Measurements from ENCODE around the gene LXN. TPM values are rescaled to one million over a fixed set of nuclear protein-coding genes. Genes with fewer than 3 reads are reported as not detected.
"Not testable (repeated sequence)": the region's sequence is repeated elsewhere in the genome, so short reads cannot be mapped to it uniquely, and the experiment has no call there.

LXN gene
- total RNA-seq, 1 donor from 2014 or later, result 16.4 TPM

DNA sequence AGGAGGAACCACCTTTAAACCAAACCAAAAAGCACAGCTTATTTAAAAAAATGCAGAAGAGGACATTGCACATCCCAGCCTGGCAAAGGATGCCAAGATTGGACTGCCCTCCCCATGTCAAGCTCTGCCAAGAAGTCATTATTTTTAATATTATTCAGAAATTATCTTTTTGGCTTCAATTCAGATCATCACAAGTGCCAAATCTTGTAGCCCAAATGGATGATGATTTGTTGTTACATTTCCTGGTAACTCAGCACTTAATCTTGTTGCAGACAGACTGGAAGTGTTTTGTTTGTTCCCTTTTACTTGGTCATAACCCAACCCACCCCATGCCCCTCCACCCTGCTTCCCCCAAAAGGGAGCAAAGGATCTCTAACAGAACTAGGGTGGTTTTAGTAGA lies 28.1 kb upstream of the LXN start:
- DNase-seq (ENCODE audit: low spot score), result no peak
- intact Hi-C loops (cut with micrococcal nuclease), result no loop called here
- no peak overlapping the region for H3K27ac Mint-ChIP-seq
- peaks cover 17% of the 10 kb centered on the region for H3K4me1 Mint-ChIP-seq (ENCODE audit: low read depth)
- H3K36me3 Mint-ChIP-seq (ENCODE audit: low read depth), result peaks cover 13% of the 10 kb centered on the region
- H3K27me3 Mint-ChIP-seq (ENCODE audit: insufficient read depth), result no peaks in the 10 kb centered on the region
- H3K4me3 Mint-ChIP-seq, result no peak overlapping the region
- H3K9me3 Mint-ChIP-seq, result no peaks in the 10 kb centered on the region

DNA sequence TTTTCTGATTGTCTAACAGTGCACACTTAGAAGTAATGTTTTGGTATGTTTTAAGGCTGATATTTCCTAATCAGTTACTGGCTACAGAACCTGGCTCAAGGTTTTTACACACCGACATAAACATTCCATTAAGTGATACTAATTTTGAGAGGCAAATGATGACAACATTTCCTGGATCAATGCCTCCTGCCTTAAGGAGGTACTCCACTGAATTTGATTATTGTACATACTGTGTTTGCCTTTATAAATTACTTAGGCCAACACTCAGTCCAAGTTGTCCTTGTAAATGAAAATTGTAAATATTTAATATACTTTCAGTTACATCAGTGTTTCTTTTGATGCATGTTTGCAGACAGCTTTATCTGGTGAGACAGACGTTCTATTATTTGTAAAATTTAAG lies 24.2 kb upstream of the LXN start:
- Mint-ChIP-seq H3K4me3 (no peak overlapping the region), H3K36me3 (ENCODE audit: low read depth) (peaks cover 24% of the 10 kb centered on the region), H3K27me3 (ENCODE audit: insufficient read depth) (no peaks in the 10 kb centered on the region), H3K27ac (no peak overlapping the region), H3K4me1 (ENCODE audit: low read depth) (no peaks in the 10 kb centered on the region), H3K9me3 (peaks cover 4% of the 10 kb centered on the region)
- intact Hi-C loops (cut with micrococcal nuclease), result no loop called here
- no peak for DNase-seq (ENCODE audit: low spot score)

DNA sequence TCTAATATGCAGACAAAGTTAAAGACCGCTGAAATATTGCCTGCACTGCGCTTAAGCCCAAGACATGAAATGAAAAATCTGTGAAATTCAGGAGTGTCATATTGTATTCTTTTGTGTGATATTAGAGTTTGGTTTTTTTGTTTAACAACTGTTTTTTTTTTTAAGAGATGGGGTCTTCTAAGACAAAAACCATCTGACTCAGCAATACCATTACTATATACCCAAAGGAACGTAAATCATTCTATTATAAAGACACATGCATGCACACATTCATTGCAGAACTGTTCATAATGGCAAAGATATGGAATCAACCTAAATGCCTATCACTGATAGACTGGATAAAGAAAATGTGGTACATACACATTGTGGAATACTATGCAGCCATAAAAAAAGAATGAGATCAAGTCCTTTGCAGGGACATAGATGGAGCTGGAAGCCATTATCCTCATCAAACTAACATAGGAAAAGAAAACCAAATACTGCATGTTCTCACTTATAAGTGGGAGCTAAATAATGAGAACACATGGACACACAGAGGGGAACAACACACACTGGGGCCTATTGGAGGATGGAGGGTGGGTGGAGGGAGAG lies 21.5 kb upstream of the LXN start:
- H3K4me1 Mint-ChIP-seq (ENCODE audit: low read depth); DNase-seq (ENCODE audit: low spot score); intact Hi-C loops (cut with micrococcal nuclease); H3K4me3 Mint-ChIP-seq; H3K27ac Mint-ChIP-seq; H3K27me3 Mint-ChIP-seq (ENCODE audit: insufficient read depth); H3K9me3 Mint-ChIP-seq: not testable (repeated sequence)
- peaks cover 30% of the 10 kb centered on the region for H3K36me3 Mint-ChIP-seq (ENCODE audit: low read depth)

DNA sequence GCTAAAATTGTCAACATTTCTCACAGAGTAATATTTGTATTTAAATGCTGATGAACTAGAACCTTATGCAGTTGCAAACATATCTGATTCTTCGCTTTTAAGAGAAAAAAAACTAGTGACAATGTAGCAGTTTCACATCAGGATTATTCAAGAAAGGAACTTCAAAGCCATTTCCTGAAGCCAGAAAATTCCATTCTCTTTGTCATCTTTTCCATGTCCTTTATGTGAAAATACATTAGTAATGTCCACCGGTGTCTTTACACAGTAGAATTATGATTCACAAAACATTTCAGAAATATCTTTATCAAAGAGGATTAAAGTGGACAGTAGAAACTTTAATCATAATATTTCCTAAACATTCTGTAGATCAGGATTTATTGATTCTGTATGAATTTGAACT lies 12.7 kb upstream of the LXN start:
- no peak overlapping the region for H3K4me3 Mint-ChIP-seq
- H3K27ac Mint-ChIP-seq, result no peak overlapping the region
- H3K36me3 Mint-ChIP-seq (ENCODE audit: low read depth), result peaks cover 9% of the 10 kb centered on the region
- no peaks in the 10 kb centered on the region for H3K9me3 Mint-ChIP-seq
- H3K27me3 Mint-ChIP-seq (ENCODE audit: insufficient read depth), result no peaks in the 10 kb centered on the region
- H3K4me1 Mint-ChIP-seq (ENCODE audit: low read depth), result peaks cover 6% of the 10 kb centered on the region
- intact Hi-C loops (cut with micrococcal nuclease), result no loop called here
- DNase-seq (ENCODE audit: low spot score), result no peak

DNA sequence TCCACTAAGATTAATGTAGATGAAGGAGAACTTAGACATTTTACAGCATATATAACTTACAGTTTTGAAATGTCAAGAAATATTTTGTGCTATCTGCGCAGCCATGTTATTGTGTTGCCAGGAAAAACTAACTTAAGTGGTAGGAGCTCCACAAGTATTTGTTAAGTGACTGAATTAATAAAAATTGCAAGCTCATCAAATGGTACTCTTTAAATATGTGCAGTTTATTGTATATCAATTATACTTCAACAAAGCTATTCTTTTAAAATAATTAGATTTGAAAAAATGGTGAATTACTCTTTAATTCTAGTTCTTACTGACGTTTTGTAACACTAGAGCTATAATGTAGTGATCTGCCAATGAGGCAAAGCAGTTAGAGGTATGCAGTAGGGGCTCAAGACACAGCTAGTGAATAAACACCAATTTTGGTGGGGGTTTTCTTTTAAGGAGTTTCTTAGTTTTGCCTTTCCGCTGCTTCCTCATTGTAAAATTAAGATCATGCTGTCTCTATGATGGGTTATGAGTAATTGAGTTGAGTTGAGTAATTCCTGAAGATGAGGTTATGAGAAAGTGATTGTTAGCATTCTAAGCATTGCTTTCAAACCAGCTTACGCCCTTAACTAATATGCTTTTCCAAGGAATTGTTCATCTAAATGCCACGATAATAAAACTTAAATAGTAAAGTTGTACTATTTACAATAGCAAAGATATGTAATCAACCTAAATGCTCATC lies 10.9 kb upstream of the LXN start:
- no peak for DNase-seq (ENCODE audit: low spot score)
- Mint-ChIP-seq H3K36me3 (ENCODE audit: low read depth) (peaks cover 7% of the 10 kb centered on the region), H3K27me3 (ENCODE audit: insufficient read depth) (no peaks in the 10 kb centered on the region), H3K4me1 (ENCODE audit: low read depth) (peaks cover 6% of the 10 kb centered on the region), H3K27ac (no peak overlapping the region), H3K9me3 (no peaks in the 10 kb centered on the region), H3K4me3 (no peak overlapping the region)
- intact Hi-C loops (cut with micrococcal nuclease), result no loop called here

DNA sequence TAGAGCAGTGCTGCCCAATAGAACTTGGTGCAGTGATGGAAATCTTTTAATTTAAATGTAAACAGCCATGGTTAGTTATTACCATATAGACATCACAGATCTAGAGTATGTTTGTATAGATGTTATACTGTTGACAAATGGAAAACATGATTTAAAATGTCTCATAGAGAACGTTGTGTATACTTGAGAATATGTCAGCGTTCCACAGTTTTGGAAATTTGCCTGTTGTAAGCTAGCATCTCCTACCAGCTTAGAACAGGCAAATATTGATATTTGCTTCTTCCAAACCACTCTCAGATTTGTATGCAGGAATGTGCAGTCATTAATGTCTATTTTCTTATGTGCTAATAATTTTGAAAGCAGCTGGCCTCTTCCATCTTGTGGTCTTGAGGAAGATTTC lies 8.4 kb upstream of the LXN start:
- Mint-ChIP-seq H3K4me1 (ENCODE audit: low read depth) (peaks cover 6% of the 10 kb centered on the region), H3K9me3 (no peaks in the 10 kb centered on the region), H3K4me3 (no peak overlapping the region), H3K27me3 (ENCODE audit: insufficient read depth) (no peaks in the 10 kb centered on the region), H3K27ac (no peak overlapping the region), H3K36me3 (ENCODE audit: low read depth) (peaks cover 15% of the 10 kb centered on the region)
- no peak for DNase-seq (ENCODE audit: low spot score)
- intact Hi-C loops (cut with micrococcal nuclease), result no loop called here

DNA sequence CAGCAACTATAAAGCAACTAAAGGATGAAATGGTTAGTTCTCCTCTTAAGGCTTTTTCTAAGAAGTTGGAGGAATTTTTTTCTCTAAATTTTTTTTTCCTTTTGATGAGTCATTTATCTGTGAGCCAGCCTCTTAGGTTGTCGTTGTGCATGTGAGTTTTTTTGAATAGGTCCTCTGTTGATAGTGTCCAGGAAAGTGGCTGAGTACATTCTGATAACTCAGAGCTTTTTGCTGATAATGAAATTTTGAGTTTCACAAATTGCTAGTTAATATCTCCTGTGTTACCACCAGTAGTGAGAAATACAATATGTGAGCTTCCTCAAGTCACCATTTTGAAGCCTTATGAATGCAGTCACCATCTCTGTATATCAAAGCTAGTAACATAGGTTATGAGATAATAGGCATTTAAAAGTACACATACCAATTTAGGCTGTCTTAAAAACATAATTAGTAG lies 7.1 kb upstream of the LXN start:
- no peak for DNase-seq (ENCODE audit: low spot score)
- intact Hi-C loops (cut with micrococcal nuclease), result no loop called here
- H3K4me3 Mint-ChIP-seq, result no peak overlapping the region

DNA sequence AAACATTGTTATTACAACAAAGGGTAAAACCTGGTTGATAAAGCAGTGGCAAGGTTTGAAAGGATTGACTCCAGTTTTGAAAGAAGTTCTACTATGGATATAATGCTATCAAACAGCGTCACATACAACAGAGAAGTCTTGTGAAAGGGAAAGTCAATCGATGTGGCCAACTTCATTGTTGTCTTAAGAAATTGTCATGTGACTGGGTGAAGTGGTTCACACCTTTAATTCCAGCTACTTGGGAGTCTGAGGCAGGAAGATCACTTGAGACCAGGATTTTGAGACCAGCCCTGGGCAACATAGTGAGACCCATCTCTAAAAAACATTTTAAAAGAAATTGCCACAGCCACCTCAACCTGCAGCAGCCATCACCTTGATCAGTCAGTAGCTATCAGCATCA lies 6.2 kb upstream of the LXN start:
- H3K27me3 Mint-ChIP-seq (ENCODE audit: insufficient read depth), result no peaks in the 10 kb centered on the region
- intact Hi-C loops (cut with micrococcal nuclease), result no loop called here
- H3K36me3 Mint-ChIP-seq (ENCODE audit: low read depth), result peaks cover 14% of the 10 kb centered on the region
- H3K4me3 Mint-ChIP-seq, result no peak overlapping the region
- peaks cover 3% of the 10 kb centered on the region for H3K4me1 Mint-ChIP-seq (ENCODE audit: low read depth)
- no peak for DNase-seq (ENCODE audit: low spot score)
- no peak overlapping the region for H3K27ac Mint-ChIP-seq
- H3K9me3 Mint-ChIP-seq, result no peaks in the 10 kb centered on the region

More for the DNA sequence above, 7.1 kb upstream of the LXN start:
- Mint-ChIP-seq H3K27ac (no peak overlapping the region), H3K27me3 (ENCODE audit: insufficient read depth) (no peaks in the 10 kb centered on the region), H3K4me1 (ENCODE audit: low read depth) (peaks cover 6% of the 10 kb centered on the region), H3K36me3 (ENCODE audit: low read depth) (peaks cover 15% of the 10 kb centered on the region), H3K9me3 (no peaks in the 10 kb centered on the region)

DNA sequence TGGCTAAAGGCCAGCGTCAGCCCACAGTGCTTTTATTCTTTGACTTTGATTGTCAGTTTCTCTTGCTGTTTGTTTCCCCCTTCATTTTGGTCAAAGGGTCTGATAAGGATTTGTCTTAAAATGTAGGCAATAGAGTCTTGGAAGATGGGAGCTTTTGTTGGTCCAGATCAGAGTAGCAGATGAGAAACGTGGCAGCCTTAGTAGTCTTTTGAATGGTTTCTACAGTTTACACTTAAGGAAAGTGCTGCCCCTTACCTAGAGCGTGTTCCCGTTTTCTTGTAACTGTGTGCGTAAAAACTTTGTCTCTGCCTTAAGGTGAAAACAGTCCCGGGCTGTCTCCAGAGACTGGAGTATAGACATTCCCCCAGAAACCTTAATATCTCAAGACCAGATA lies 630 bp downstream of the LXN start:
- no peaks in the 10 kb centered on the region for H3K9me3 Mint-ChIP-seq
- H3K4me1 Mint-ChIP-seq (ENCODE audit: low read depth), result peaks cover 24% of the 10 kb centered on the region
- no peak for DNase-seq (ENCODE audit: low spot score)
- intact Hi-C loops (cut with micrococcal nuclease), result loop anchor here (1.0 kb wide), 3 partner anchors 13 to 119 kb away; no protein-coding TSS in a partner anchor
- H3K36me3 Mint-ChIP-seq (ENCODE audit: low read depth), result peaks cover 15% of the 10 kb centered on the region
- peak overlapping the region; percentile 91 for H3K4me3 Mint-ChIP-seq
- no peaks in the 10 kb centered on the region for H3K27me3 Mint-ChIP-seq (ENCODE audit: insufficient read depth)
- H3K27ac Mint-ChIP-seq, result peak overlapping the region; percentile 90

DNA sequence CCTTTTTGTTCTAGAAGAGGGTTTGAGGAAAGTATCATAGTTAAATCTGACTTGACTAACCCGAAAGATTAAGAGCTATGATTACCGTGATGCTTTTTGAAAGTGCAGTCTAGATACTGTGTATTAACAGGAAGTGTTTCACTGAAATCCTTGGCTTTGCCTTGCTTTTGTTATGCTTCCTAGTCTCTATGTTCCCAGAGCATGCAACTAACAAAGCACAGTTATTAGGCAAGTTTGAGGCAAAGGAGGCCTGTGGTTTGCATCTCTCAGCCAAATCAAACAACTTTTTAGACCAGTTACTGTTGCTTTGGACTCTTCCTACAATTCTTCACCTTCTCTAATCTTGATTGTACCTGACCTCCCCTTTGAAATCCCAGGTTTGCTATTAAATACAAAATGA lies 3.9 kb downstream of the LXN start:
- intact Hi-C loops (cut with micrococcal nuclease), result no loop called here
- Mint-ChIP-seq H3K9me3 (no peaks in the 10 kb centered on the region), H3K27ac (no peak overlapping the region), H3K4me3 (no peak overlapping the region), H3K4me1 (ENCODE audit: low read depth) (peaks cover 24% of the 10 kb centered on the region), H3K27me3 (ENCODE audit: insufficient read depth) (no peaks in the 10 kb centered on the region), H3K36me3 (ENCODE audit: low read depth) (peaks cover 22% of the 10 kb centered on the region)
- DNase-seq (ENCODE audit: low spot score), result no peak

DNA sequence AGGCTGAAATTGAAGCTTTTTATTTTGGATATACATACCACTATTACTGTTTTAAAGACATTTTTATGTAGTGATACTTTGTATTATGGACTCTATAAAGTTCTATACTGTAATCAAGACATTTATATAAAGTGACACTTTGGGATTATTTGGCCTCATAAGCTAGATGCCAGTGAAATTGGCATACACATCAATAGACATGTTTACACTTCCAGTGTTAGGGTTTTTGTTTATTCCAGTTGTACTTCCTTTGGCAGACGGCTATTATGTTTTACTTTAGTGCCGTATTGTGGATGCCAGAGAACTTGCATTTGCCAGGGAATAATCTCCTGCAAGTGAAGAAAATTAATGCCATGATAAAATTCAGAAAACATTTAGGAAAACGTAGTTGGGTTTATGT lies 6.0 kb downstream of the LXN start:
- intact Hi-C loops (cut with micrococcal nuclease), result no loop called here
- H3K27ac Mint-ChIP-seq, result no peak overlapping the region
- peaks cover 20% of the 10 kb centered on the region for H3K36me3 Mint-ChIP-seq (ENCODE audit: low read depth)
- H3K4me3 Mint-ChIP-seq, result no peak overlapping the region
- DNase-seq (ENCODE audit: low spot score), result no peak
- no peaks in the 10 kb centered on the region for H3K27me3 Mint-ChIP-seq (ENCODE audit: insufficient read depth)
- peaks cover 8% of the 10 kb centered on the region for H3K4me1 Mint-ChIP-seq (ENCODE audit: low read depth)
- no peaks in the 10 kb centered on the region for H3K9me3 Mint-ChIP-seq

DNA sequence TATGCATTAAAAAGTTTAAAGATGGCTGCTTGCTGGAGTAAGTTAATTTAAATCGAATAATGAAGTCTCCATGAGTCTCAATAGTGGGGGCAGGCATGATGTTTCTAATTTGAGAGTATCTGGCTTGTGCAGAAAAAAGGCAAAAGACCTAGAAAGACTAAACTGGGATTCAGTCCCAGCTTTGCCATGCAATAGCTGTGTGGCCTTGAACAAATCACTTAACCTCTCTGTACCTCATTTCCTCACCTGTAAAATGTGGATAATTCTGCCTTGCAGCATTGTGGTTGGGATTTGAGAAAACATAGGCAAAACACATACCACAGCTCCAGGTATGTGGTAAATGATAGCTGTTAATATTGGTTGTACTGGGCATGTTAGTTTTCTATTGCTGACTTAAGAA lies 8.6 kb downstream of the LXN start:
- no peaks in the 10 kb centered on the region for H3K9me3 Mint-ChIP-seq
- H3K4me1 Mint-ChIP-seq (ENCODE audit: low read depth), result no peaks in the 10 kb centered on the region
- no peaks in the 10 kb centered on the region for H3K27me3 Mint-ChIP-seq (ENCODE audit: insufficient read depth)
- intact Hi-C loops (cut with micrococcal nuclease), result no loop called here
- no peak for DNase-seq (ENCODE audit: low spot score)
- H3K36me3 Mint-ChIP-seq (ENCODE audit: low read depth), result peaks cover 16% of the 10 kb centered on the region
- no peak overlapping the region for H3K4me3 Mint-ChIP-seq
- H3K27ac Mint-ChIP-seq, result no peak overlapping the region

DNA sequence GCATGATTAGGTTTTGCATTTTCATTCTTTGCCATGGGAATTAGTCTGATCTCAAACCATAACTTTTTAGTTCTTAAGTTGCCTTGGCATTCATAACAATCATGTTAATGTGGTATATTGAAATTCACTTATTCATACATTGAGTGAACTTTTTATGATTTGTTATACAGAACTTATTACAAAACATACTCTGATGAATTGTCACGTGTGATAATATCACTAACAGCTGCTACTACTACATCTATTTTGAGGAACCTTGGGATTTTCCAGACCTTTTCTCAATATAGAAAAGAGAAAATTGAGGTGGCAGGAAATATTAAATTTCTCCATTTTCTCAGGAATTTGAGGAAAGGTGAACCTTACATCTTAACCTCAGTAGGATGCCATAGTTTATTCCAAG lies 9.2 kb downstream of the LXN start:
- Mint-ChIP-seq H3K27ac (no peak overlapping the region), H3K4me3 (no peak overlapping the region), H3K27me3 (ENCODE audit: insufficient read depth) (no peaks in the 10 kb centered on the region), H3K4me1 (ENCODE audit: low read depth) (no peaks in the 10 kb centered on the region), H3K9me3 (no peaks in the 10 kb centered on the region), H3K36me3 (ENCODE audit: low read depth) (peaks cover 14% of the 10 kb centered on the region)
- intact Hi-C loops (cut with micrococcal nuclease), result no loop called here
- no peak for DNase-seq (ENCODE audit: low spot score)
